ENCODE results near the gene RAB39A. TPM values are rescaled to one million over a fixed set of nuclear protein-coding genes. Genes with fewer than 3 reads are reported as not detected.

The RAB39A gene
- total RNA-seq, 1 experiment from 2014 or later = not detected

DNA sequence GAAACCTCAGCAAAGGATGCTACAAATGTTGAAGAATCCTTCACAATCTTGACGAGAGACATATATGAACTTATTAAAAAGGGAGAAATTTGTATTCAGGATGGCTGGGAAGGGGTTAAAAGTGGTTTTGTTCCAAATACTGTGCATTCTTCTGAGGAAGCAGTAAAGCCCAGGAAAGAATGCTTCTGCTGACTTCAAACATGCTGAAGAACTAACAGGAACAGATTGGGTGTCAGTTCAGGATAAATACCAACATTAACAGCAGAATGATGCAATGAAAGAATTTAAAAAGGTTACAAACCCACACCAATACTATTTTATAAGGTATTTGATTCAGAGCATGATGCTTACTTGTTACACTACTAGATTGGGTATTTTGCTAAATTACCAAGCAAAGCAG lies 33.9 kb downstream of the RAB39A start:
- no peak overlapping the region for H3K27ac Mint-ChIP-seq (ENCODE audit: low read depth, unreplicated experiment)

GRCh38 chr11:107963091-107963490 lies 34.8 kb downstream of the RAB39A start:
- intact Hi-C loops (cut with micrococcal nuclease) = no loop called here
- Mint-ChIP-seq H3K27me3 (ENCODE audit: insufficient read depth, unreplicated experiment) (peaks cover 35% of the 10 kb centered on the region), H3K4me3 (ENCODE audit: unreplicated experiment) (no peak overlapping the region), H3K9me3 (ENCODE audit: unreplicated experiment) (no peaks in the 10 kb centered on the region), H3K27ac (ENCODE audit: low read depth, unreplicated experiment) (no peak overlapping the region), H3K4me1 (ENCODE audit: insufficient read depth, unreplicated experiment) (no peaks in the 10 kb centered on the region), H3K36me3 (ENCODE audit: insufficient read depth, unreplicated experiment) (no peaks in the 10 kb centered on the region)
- no peak for DNase-seq (ENCODE audit: unreplicated experiment)
- ChIA-PET POLR2A (no interaction called here), CTCF (no interaction called here)
- BruUV-seq (replicated peaks) = no TSS peak
- TF ChIP-seq CTCF (IDR thresholded peaks at IDR 0.05; ENCODE audit: unreplicated experiment) = no peak

More for the DNA sequence above, 33.9 kb downstream of the RAB39A start:
- Mint-ChIP-seq H3K4me1 (ENCODE audit: insufficient read depth, unreplicated experiment) (no peaks in the 10 kb centered on the region), H3K4me3 (ENCODE audit: unreplicated experiment) (no peak overlapping the region), H3K36me3 (ENCODE audit: insufficient read depth, unreplicated experiment) (no peaks in the 10 kb centered on the region), H3K27me3 (ENCODE audit: insufficient read depth, unreplicated experiment) (peaks cover 35% of the 10 kb centered on the region), H3K9me3 (ENCODE audit: unreplicated experiment) (no peaks in the 10 kb centered on the region)
- no TSS peak for BruUV-seq (replicated peaks)
- intact Hi-C loops (cut with micrococcal nuclease) = no loop called here
- POLR2A ChIA-PET = no interaction called here
- no peak for TF ChIP-seq CTCF (IDR thresholded peaks at IDR 0.05; ENCODE audit: unreplicated experiment)
- CTCF ChIA-PET = no interaction called here
- DNase-seq (ENCODE audit: unreplicated experiment) = no peak

DNA sequence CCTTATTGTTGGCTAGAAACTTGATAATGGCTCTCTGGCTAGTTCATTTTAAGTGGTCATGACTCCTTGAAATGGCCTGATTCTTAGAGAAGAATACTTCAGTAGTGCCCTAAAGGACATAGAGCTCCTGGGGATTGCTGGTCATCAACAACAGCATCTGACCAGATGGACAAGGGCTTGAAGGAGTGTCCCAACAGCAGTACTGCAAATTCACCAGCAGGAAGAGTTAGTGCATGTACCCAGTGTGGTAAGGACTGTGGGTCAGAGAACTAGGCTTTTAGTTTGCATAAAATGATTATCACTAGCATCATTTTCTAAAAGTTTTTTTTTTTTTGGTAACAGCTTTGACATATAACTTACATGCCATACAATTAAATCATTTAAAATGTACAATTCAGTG lies 41.0 kb downstream of the RAB39A start:
- DNase-seq (ENCODE audit: unreplicated experiment) = no peak
- POLR2A ChIA-PET = interaction anchor here (1.2 kb wide), 1 partner anchor 40 kb away, joined by 5 read pairs; the partner anchor contains the start of gene CUL5
- BruUV-seq (replicated peaks) = no TSS peak
- Mint-ChIP-seq H3K9me3 (ENCODE audit: unreplicated experiment) (no peaks in the 10 kb centered on the region), H3K27me3 (ENCODE audit: insufficient read depth, unreplicated experiment) (peaks cover 11% of the 10 kb centered on the region), H3K4me1 (ENCODE audit: insufficient read depth, unreplicated experiment) (no peaks in the 10 kb centered on the region), H3K36me3 (ENCODE audit: insufficient read depth, unreplicated experiment) (no peaks in the 10 kb centered on the region), H3K27ac (ENCODE audit: low read depth, unreplicated experiment) (no peak overlapping the region), H3K4me3 (ENCODE audit: unreplicated experiment) (no peak overlapping the region)
- CTCF ChIA-PET = interaction anchor here (0.8 to 1.6 kb wide), 2 partner anchors 18 to 53 kb away, joined by 4 read pairs; no protein-coding TSS in a partner anchor
- TF ChIP-seq CTCF (IDR thresholded peaks at IDR 0.05; ENCODE audit: unreplicated experiment) = no peak
- intact Hi-C loops (cut with micrococcal nuclease) = no loop called here

GRCh38 chr11:107970049-107970448 lies 41.8 kb downstream of the RAB39A start:
- CTCF ChIA-PET = interaction anchor here (1.6 kb wide), 1 partner anchor 53 kb away, joined by 4 read pairs; no protein-coding TSS in a partner anchor
- TF ChIP-seq CTCF (IDR thresholded peaks at IDR 0.05; ENCODE audit: unreplicated experiment) = no peak
- no peak for DNase-seq (ENCODE audit: unreplicated experiment)
- H3K4me1 Mint-ChIP-seq (ENCODE audit: insufficient read depth, unreplicated experiment) = no peaks in the 10 kb centered on the region
- H3K9me3 Mint-ChIP-seq (ENCODE audit: unreplicated experiment) = no peaks in the 10 kb centered on the region
- BruUV-seq (replicated peaks) = no TSS peak
- H3K4me3 Mint-ChIP-seq (ENCODE audit: unreplicated experiment) = no peak overlapping the region
- H3K27me3 Mint-ChIP-seq (ENCODE audit: insufficient read depth, unreplicated experiment) = peaks cover 11% of the 10 kb centered on the region
- H3K27ac Mint-ChIP-seq (ENCODE audit: low read depth, unreplicated experiment) = no peak overlapping the region
- intact Hi-C loops (cut with micrococcal nuclease) = no loop called here
- POLR2A ChIA-PET = no interaction called here
- H3K36me3 Mint-ChIP-seq (ENCODE audit: insufficient read depth, unreplicated experiment) = no peaks in the 10 kb centered on the region

Measured in MCF 10A (cell line).